SU-DHL-6 (cell line): Measurements from ENCODE around the gene KRTAP29-1.

Experiments used
- H2AFZ ChIP-seq: fragments of 200-600 bp; sonication (generic); 2 replicates; pipeline ENCODE4 v1.6.1; 2014; ENCODE audit warnings: low read depth, mild to moderate bottlenecking, moderate library complexity, mixed read lengths, antibody characterized with exemption, low read length; ENCODE audit not compliant: severe bottlenecking
- H3F3A ChIP-seq: fragments of 200-600 bp; shearing (Covaris generic); 2 replicates; pipeline ENCODE4 v1.6.0; 2016; ENCODE audit warnings: antibody characterized with exemption, mild to moderate bottlenecking; ENCODE audit not compliant: insufficient read depth
- H3K27ac ChIP-seq: fragments of 200-600 bp; sonication (generic); 2 replicates; pipeline ENCODE4 v1.5.1; 2016; ENCODE audit warnings: low read depth, mild to moderate bottlenecking, low read length, moderate library complexity, mixed read lengths
- H3K27me3 ChIP-seq: fragments of 200-600 bp; sonication (generic), shearing (Covaris generic); 2 replicates; pipeline ENCODE4 v1.6.0; 2014; ENCODE audit warnings: mild to moderate bottlenecking, low read length
- H3K36me3 ChIP-seq: fragments of 200-600 bp; sonication (generic); 2 replicates; pipeline ENCODE4 v1.6.1; 2014; ENCODE audit warnings: mild to moderate bottlenecking, low read length, mixed read lengths
- H3K4me2 ChIP-seq: fragments of 300-600, 200-600 bp; shearing (Covaris generic), sonication (generic); 2 replicates; pipeline ENCODE4 v1.6.0; 2014; ENCODE audit warnings: low read length, low read depth, mild to moderate bottlenecking; ENCODE audit not compliant: poor library complexity, severe bottlenecking
- H3K4me3 ChIP-seq: fragments of 200-600 bp; sonication (generic); 2 replicates; pipeline ENCODE4 v1.5.1; 2014; ENCODE audit warnings: antibody characterized with exemption, low read length, mild to moderate bottlenecking, mixed read lengths; ENCODE audit not compliant: insufficient read depth, poor library complexity, severe bottlenecking
- H3K79me2 ChIP-seq: fragments of 200-600 bp; sonication (generic); 2 replicates; pipeline ENCODE4 v1.6.1; 2014; ENCODE audit warnings: mild to moderate bottlenecking, low read length, moderate library complexity; ENCODE audit not compliant: insufficient read depth
- H3K9ac ChIP-seq: fragments of 200-600 bp; sonication (generic); 2 replicates; pipeline ENCODE4 v1.7.0; 2014; ENCODE audit warnings: mild to moderate bottlenecking, low read length
- H3K9me2 ChIP-seq: fragments of 200-600 bp; sonication (generic); replicated peaks from 2 replicates; pipeline ENCODE4 v1.6.1; 2014; ENCODE audit warnings: low read length; ENCODE audit not compliant: insufficient read depth
- H3K9me3 ChIP-seq: fragments of 200-600 bp; sonication (generic); 2 replicates; pipeline ENCODE4 v1.6.1; 2014; ENCODE audit warnings: low read length, mixed read lengths; ENCODE audit not compliant: insufficient read depth
- H4K20me1 ChIP-seq: fragments of 200-600 bp; sonication (generic); 2 replicates; pipeline ENCODE4 v1.6.1; 2014; ENCODE audit warnings: low read depth, mild to moderate bottlenecking, antibody characterized with exemption, low read length, moderate library complexity, mixed read lengths
- EZH2phosphoT487 ChIP-seq: fragments of 200-600 bp; sonication (generic), shearing (Covaris generic); conservative IDR thresholded peaks from 2 replicates; pipeline ENCODE4 v1.6.1; 2018; ENCODE audit warnings: mild to moderate bottlenecking, antibody characterized with exemption, low read length, moderate library complexity, mixed read lengths
- TF ChIP-seq, protein P1 (sequence below): fragments of 200-600 bp; sonication (generic); IDR thresholded peaks from one replicate; pipeline ENCODE4 v1.5.1; 2017; ENCODE audit warnings: antibody characterized with exemption, mild to moderate bottlenecking, low read length, moderate library complexity; ENCODE audit not compliant: insufficient read depth, poor library complexity, severe bottlenecking

Gene KRTAP29-1

DNA sequence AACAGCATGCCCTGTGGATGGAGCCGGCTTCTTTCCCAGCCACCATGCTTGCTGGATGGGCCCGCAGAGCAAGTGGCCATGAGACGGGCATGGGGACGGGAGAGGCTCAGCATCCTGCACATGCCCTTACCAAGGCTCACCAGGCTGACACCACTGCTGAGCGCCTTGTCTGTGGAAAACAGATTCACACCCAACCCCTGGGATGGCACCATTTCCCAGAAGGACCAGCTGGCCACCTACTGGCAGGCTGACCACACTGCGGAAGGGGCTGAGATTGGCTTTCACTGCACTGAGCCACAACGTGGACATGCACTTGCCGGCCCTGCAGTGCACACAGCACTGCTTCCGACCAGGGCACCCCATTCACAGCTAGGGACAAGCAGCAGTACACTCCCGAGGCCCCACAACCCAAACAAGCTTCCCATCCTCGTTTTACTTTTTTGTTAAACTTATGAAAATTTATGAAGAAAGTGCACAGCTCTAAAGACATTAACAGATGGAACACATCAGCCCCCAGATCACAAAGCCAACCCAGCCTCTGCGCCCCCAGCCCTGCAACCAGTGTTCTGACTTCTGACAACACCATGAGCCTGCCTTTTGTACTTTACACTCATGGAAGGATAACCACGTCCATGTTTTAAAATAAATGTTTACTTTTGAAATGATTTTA, 26.8 kb upstream of the KRTAP29-1 start:
- Histone ChIP-seq H4K20me1 (no peaks in the 10 kb centered on the region), H3K4me3 (no peak overlapping the region), H3K27me3 (no peaks in the 10 kb centered on the region), H3K36me3 (no peaks in the 10 kb centered on the region), H3K4me2 (no peak overlapping the region), H3K79me2 (no peaks in the 10 kb centered on the region), H3K9me2 (no peaks in the 10 kb centered on the region), H3K27ac (no peak overlapping the region), H3K9me3 (no peaks in the 10 kb centered on the region), H3K9ac (no peak overlapping the region), H2AFZ (no peak overlapping the region), H3F3A (no peaks in the 10 kb centered on the region)
- TF ChIP-seq, protein P1, sequence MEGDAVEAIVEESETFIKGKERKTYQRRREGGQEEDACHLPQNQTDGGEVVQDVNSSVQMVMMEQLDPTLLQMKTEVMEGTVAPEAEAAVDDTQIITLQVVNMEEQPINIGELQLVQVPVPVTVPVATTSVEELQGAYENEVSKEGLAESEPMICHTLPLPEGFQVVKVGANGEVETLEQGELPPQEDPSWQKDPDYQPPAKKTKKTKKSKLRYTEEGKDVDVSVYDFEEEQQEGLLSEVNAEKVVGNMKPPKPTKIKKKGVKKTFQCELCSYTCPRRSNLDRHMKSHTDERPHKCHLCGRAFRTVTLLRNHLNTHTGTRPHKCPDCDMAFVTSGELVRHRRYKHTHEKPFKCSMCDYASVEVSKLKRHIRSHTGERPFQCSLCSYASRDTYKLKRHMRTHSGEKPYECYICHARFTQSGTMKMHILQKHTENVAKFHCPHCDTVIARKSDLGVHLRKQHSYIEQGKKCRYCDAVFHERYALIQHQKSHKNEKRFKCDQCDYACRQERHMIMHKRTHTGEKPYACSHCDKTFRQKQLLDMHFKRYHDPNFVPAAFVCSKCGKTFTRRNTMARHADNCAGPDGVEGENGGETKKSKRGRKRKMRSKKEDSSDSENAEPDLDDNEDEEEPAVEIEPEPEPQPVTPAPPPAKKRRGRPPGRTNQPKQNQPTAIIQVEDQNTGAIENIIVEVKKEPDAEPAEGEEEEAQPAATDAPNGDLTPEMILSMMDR, result peak; percentile 28
- TF ChIP-seq EZH2phosphoT487, result no peak

DNA sequence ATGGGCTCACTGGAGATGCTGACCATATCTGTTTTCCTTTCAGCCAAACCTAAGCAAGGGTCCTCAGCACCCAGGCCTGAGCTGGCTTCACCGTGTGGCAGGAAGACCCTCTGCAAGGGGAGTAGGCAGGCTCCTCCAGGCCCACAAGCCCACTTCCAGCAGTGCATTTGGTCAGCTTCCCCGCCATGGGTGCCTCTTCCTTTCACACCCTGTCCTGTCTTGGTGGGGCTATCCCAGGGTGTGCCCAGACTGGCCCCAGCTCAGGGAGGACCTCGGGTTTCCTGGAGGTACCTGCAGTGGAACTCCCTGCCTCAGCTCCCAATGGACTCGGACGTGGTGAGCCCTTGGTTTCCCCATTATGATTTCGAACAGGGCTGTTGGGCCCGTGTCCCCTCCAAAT, 25.6 kb upstream of the KRTAP29-1 start:
- no peaks in the 10 kb centered on the region for H3F3A ChIP-seq
- no peak overlapping the region for H2AFZ ChIP-seq
- no peaks in the 10 kb centered on the region for H3K36me3 ChIP-seq
- no peak for TF ChIP-seq EZH2phosphoT487
- TF ChIP-seq, protein P1, result no peak
- no peaks in the 10 kb centered on the region for H3K79me2 ChIP-seq
- no peak overlapping the region for H3K27ac ChIP-seq
- no peak overlapping the region for H3K9ac ChIP-seq
- no peaks in the 10 kb centered on the region for H3K27me3 ChIP-seq
- H3K9me2 ChIP-seq, result no peaks in the 10 kb centered on the region
- H3K4me2 ChIP-seq, result no peak overlapping the region
- H4K20me1 ChIP-seq, result no peaks in the 10 kb centered on the region
- H3K9me3 ChIP-seq, result no peaks in the 10 kb centered on the region
- H3K4me3 ChIP-seq, result no peak overlapping the region

DNA sequence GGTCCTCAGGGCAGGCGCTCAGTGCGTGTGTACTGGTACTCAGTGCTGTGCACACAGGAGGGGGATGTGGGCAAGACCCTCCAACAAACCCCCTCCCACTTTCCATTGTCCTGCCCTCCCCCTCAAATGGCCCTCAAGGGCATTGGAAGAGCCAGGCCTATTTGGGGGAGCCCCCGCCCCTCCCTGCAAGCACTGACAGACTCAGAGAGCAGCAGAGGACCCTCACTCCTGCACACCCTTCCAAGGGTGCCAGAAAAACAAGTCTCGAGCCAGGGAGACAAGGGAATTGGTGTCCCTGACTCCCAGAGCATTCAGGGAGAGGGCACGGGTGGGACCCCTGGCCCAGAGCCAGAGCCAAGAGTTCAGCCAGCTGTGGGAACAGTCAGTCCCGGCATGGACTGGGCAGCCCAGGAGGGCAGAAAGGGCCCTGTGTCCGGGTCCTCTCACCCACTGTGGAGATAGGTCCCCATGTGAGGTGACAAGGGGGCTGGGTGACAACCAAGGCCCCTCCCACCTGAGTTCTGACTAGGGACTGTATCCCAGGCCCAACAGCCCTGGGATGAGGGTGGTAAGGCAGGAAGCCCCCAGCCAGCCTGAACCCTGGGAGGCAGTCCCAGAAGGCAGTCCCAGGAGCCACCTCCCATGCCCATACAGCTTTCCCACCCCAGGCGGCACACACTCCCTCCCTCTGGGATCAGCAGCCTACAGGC, 24.9 kb upstream of the KRTAP29-1 start:
- no peak overlapping the region for H2AFZ ChIP-seq
- H3K27ac ChIP-seq, result no peak overlapping the region
- no peaks in the 10 kb centered on the region for H3F3A ChIP-seq
- H3K4me3 ChIP-seq, result no peak overlapping the region
- H3K27me3 ChIP-seq, result no peaks in the 10 kb centered on the region
- TF ChIP-seq, protein P1, result no peak
- no peak for TF ChIP-seq EZH2phosphoT487
- no peaks in the 10 kb centered on the region for H3K36me3 ChIP-seq
- no peaks in the 10 kb centered on the region for H4K20me1 ChIP-seq
- no peak overlapping the region for H3K9ac ChIP-seq
- no peaks in the 10 kb centered on the region for H3K79me2 ChIP-seq
- H3K4me2 ChIP-seq, result no peak overlapping the region
- H3K9me3 ChIP-seq, result no peaks in the 10 kb centered on the region
- H3K9me2 ChIP-seq, result no peaks in the 10 kb centered on the region
